Stomach (tissue), 9 donors: ENCODE data around the gene KCNQ4. TPM values are rescaled to one million over a fixed set of nuclear protein-coding genes. Genes with fewer than 3 reads are reported as not detected.

Experiments used
- DNase-seq, 2 donors: peaks; one replicate each; pipeline versions ENCODE4 v3.0.0 to v3.0.0-alpha.2; 2013 to 2019
- H3K27ac ChIP-seq, 5 donors: fragments of 200-600 bp in 4 of 5; sonication (generic) in 4 of 5; one replicate each; pipeline ENCODE4 v1.5.1; 2013 to 2019; ENCODE audit warnings: mild to moderate bottlenecking in 1 of 5, moderate library complexity in 1 of 5
- H3K27me3 ChIP-seq, 3 donors: fragments of 200-600 bp; sonication (generic); one replicate each; pipeline ENCODE4 v1.5.1; 2017 to 2019; ENCODE audit warnings: mixed run types in 1 of 3
- H3K36me3 ChIP-seq, 4 donors: fragments of 200-600 bp; sonication (generic); 1 replicate in 3 of 4; 2 replicates in 1 of 4; pipeline ENCODE4 v1.5.1; 2016 to 2019
- H3K4me1 ChIP-seq, 4 donors: fragments of 200-600 bp; sonication (generic); one replicate each; pipeline ENCODE4 v1.5.1; 2016 to 2019
- H3K4me3 ChIP-seq, 4 donors: fragments of 200-600 bp; sonication (generic) in 3 of 4; one replicate each; pipeline ENCODE4 v1.5.1; 2016 to 2019; ENCODE audit warnings: mild to moderate bottlenecking in 1 of 4
- H3K9me3 ChIP-seq, 4 donors: fragments of 200-600 bp; sonication (generic); one replicate each; pipeline ENCODE4 v1.5.1; 2016 to 2019
- CTCF ChIP-seq, 7 experiments: fragments of 450-650 bp in 4 of 7; fragments of 200-600 bp in 3 of 7; sonication (generic) in 3 of 7; IDR thresholded peaks; one replicate each; pipeline ENCODE4 v1.5.1; 2016 to 2019; ENCODE audit warnings: antibody characterized with exemption in 7 of 7, control low read depth in 2 of 7, mild to moderate bottlenecking in 1 of 7
- EP300 ChIP-seq: sonication (generic); formaldehyde crosslinking; IDR thresholded peaks from one replicate; pipeline ENCODE4 v1.6.1; 2017; ENCODE audit warnings: antibody characterized with exemption
- POLR2A ChIP-seq, 4 donors: fragments of 450-650 bp; IDR thresholded peaks; one replicate each; pipeline ENCODE4 v1.6.1; 2016; ENCODE audit warnings: antibody characterized with exemption in 4 of 4, control low read depth in 2 of 4, mild to moderate bottlenecking in 1 of 4, moderate library complexity in 1 of 4
- POLR2AphosphoS5 ChIP-seq, 3 donors: sonication (generic); formaldehyde crosslinking; IDR thresholded peaks; one replicate each; pipeline ENCODE4 v1.6.1; 2016; ENCODE audit warnings: antibody characterized with exemption in 3 of 3
- WGBS, 5 donors: extraction: QIAGEN DNeasy Blood & Tissue Kit in 3 of 5; methylation state at CpG; one replicate each; pipeline versions ENCODE4 v1.1.5 to v1.1.7; 2013 to 2018; 5-methylcytosine and 5-hydroxymethylcytosine counted together
- intact Hi-C: fragments of 100-400 bp; cut with DNase I; formaldehyde crosslinking; loops from one replicate; pipeline ENCODE4 v1.15.1; 2023; ENCODE audit warnings: low total_unique reads
- polyA plus RNA-seq, 3 donors: library from polyadenylated mRNA; stranded (reverse); fragments of 200-250 nt; gene quantifications; one replicate each; pipeline ENCODE4 v1.2.3, GENCODE V29; 2013
- total RNA-seq, 5 donors: library from RNA; depleted of rRNA; stranded (reverse); fragments of >200 nt; gene quantifications; one replicate each; pipeline versions ENCODE4 v1.1.0 to v1.2.3, GENCODE V29; 2014 to 2016
- donor health status: healthy with polysubstance abuse.
- donor health status: Bipolar disorder and iron deficiency.
- donor health status: healthy.

The KCNQ4 gene
- total and polyA plus RNA-seq, 8 donors, result 0.31 to 7.6 (median 0.58) TPM; not detected in 1

DNA sequence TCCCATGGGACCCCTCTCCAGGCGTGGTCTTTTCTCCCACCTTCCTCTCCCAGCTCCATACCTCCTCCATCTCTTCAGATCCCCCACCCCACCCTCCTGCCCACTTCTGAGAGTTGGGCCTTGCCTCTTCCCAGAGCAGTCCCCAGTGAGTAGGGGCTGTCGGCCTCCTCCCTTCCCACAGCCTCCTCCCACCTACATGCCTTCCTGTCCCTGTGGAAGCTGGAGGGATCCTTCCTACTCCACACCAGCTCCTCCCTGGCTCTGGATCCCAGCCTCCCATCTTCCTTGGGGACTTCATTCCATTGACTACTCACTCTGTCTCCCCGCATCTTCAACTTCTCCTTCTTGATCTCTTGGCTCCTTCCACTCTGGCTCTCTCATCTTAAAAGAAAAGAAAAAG is 24.9 kb downstream of the KCNQ4 start:
- Histone ChIP-seq H3K27ac (no peak overlapping the region), H3K9me3 (no peaks in the 10 kb centered on the region), H3K27me3 (no peaks in the 10 kb centered on the region), H3K36me3 (no peaks in the 10 kb centered on the region), H3K4me3 (no peak overlapping the region), H3K4me1 (peaks cover 0 to 36% (median 16%) of the 10 kb centered on the region in 4 donors)
- TF ChIP-seq EP300, result no peak
- no peak for TF ChIP-seq POLR2AphosphoS5 (IDR thresholded peaks at IDR 0.05)
- TF ChIP-seq CTCF (IDR thresholded peaks at IDR 0.05), result no peak
- no peak for TF ChIP-seq POLR2A (IDR thresholded peaks at IDR 0.05)
- 83 to 96% (median 86%) methylated on average over 3 of the region's 3 CpGs for WGBS, 5 donors
- DNase-seq, result no peak
- intact Hi-C loops, result no loop called here

DNA sequence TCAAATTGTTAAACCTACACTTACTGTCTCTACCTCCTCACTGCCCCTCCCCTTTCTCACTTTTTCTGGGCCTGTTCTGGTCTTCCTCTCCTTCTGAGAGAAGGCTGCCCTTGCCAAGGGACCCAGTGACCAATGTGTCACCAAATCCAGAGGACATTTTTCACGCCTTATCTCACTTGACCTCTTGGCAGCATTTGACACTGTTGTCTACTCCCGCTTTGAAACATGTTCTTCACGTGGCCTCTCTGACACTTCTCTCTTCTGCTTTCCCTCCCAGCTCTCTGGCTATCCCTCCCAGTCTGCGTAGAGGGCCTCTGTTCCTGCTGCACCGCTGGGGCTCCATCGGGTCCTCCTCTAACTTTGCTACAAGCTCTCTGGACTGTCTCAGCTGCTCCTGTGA is 25.3 kb downstream of the KCNQ4 start:
- no peaks in the 10 kb centered on the region for H3K36me3 ChIP-seq
- intact Hi-C loops, result no loop called here
- H3K4me3 ChIP-seq, result no peak overlapping the region
- TF ChIP-seq POLR2AphosphoS5 (IDR thresholded peaks at IDR 0.05), result no peak
- no peak for TF ChIP-seq CTCF (IDR thresholded peaks at IDR 0.05)
- no peak for TF ChIP-seq EP300
- TF ChIP-seq POLR2A (IDR thresholded peaks at IDR 0.05), result no peak
- 80 to 82% (median 81%) methylated on average over 6 of the region's 6 CpGs for WGBS, 5 donors
- no peak for DNase-seq
- H3K4me1 ChIP-seq, result peaks cover 0 to 31% (median 15%) of the 10 kb centered on the region in 4 donors
- no peak overlapping the region for H3K27ac ChIP-seq
- H3K9me3 ChIP-seq, result no peaks in the 10 kb centered on the region
- no peaks in the 10 kb centered on the region for H3K27me3 ChIP-seq

DNA sequence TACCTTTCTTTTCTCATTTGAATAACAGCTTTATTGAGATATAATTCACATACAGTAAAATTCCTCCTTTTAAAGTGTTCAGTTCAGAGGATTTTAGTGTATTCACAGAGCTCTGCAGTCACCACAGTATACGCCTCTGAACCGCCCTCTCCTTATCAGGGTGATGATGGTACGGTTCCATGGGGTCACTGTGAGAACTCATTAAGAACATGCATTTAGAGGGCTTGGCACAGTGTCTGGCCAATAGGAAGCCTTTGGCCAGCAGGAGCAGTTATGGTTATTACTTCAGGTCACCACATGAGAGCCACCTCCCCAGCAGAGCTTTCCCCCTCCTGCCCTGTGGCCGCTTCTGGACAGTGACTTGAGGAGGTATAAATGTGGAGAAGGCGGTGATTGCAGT is 27.3 kb downstream of the KCNQ4 start:
- Histone ChIP-seq H3K4me1 (peaks cover 0 to 21% (median 14%) of the 10 kb centered on the region in 4 donors), H3K27me3 (no peaks in the 10 kb centered on the region), H3K27ac (no peak overlapping the region), H3K9me3 (no peaks in the 10 kb centered on the region), H3K4me3 (no peak overlapping the region), H3K36me3 (no peaks in the 10 kb centered on the region)
- no peak for DNase-seq
- TF ChIP-seq EP300, result no peak
- no peak for TF ChIP-seq POLR2AphosphoS5 (IDR thresholded peaks at IDR 0.05)
- no peak for TF ChIP-seq CTCF (IDR thresholded peaks at IDR 0.05)
- WGBS, 5 donors, result 72 to 80% (median 77%) methylated on average over 5 of the region's 5 CpGs
- intact Hi-C loops, result no loop called here

DNA sequence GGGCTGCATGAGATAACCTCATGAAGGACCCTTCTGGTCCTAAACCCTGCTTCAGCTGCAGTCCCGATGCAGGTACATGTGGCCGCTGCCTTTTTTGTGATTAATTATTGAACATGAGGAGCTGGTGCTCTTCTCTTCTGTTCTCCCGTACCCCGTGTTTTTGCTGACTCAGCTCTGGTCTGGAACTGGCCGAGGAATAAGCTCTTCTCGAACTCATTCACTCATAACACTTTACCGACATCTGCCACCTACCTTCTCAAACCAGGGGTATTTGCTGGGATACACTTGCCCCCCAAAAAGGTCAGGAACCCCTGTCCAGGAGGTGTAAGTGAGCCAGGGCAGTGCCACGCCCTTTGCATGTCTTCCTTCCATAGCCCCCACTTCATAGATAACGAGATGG is 31.8 kb downstream of the KCNQ4 start:
- peaks cover 6 to 19% (median 14%) of the 10 kb centered on the region in 4 donors for H3K4me1 ChIP-seq
- H3K9me3 ChIP-seq, result no peaks in the 10 kb centered on the region
- H3K27me3 ChIP-seq, result peaks cover 0 to 18% (median 4%) of the 10 kb centered on the region in 3 donors
- H3K36me3 ChIP-seq, result peaks cover 0 to 9% (median 0%) of the 10 kb centered on the region in 4 donors
- H3K27ac ChIP-seq, result no peak overlapping the region
- WGBS, 5 donors, result 73 to 81% (median 78%) methylated on average over 9 of the region's 9 CpGs
- no peak for DNase-seq
- TF ChIP-seq POLR2A (IDR thresholded peaks at IDR 0.05) (no peak), EP300 (no peak), CTCF (IDR thresholded peaks at IDR 0.05) (no peak)
- H3K4me3 ChIP-seq, result no peak overlapping the region
- intact Hi-C loops, result no loop called here
